GM12878 (cell line): Measurements from ENCODE around the gene TMEM25. TPM values are rescaled to one million over a fixed set of nuclear protein-coding genes. Genes with fewer than 3 reads are reported as not detected.

ENCODE experiments used
- ATAC-seq: fragments of 200-7000 bp; cut with Tn5 transposase; 3 replicates; pipeline ENCODE4 v1.9.1; 2020; ENCODE audit warnings: mild to moderate bottlenecking, moderate library complexity
- BruUV-seq: library from RNA; stranded (reverse); fragments of 400-500 nt; replicated peaks from 2 replicates; lab custom pipeline; 2021; lab: Mats Ljungman, UMichigan
- CTCF ChIA-PET: fragments of 300-600 bp; sonication (Branson Sonifier 250); formaldehyde crosslinking; extraction: SDS; loops from one replicate; lab custom pipeline; 2021; ENCODE audit warnings: inconsistent platforms; lab: Yijun Ruan, JAX
- POLR2A ChIA-PET: fragments of 350-600 bp; formaldehyde crosslinking; extraction: SDS; loops from one replicate; lab custom pipeline; 2021; ENCODE audit warnings: inconsistent platforms; lab: Charles Lee
- RAD21 ChIA-PET: fragments of 300-600 bp; sonication (Branson Sonifier 250); formaldehyde crosslinking; loops from one replicate; lab custom pipeline; 2023; ENCODE audit warnings: antibody characterized with exemption; ENCODE audit not compliant: unreplicated experiment; lab: Charles Lee
- SMC1A ChIA-PET: fragments of 300-600 bp; sonication (Branson Sonifier 250); formaldehyde crosslinking; loops from one replicate; lab custom pipeline; 2023; ENCODE audit not compliant: unreplicated experiment, uncharacterized antibody; lab: Charles Lee
- DNase-seq: peaks from one replicate; pipeline ENCODE4 v3.0.0-alpha.2; 2011; ENCODE audit warnings: low read depth, low spot score
- FAIRE-seq: peaks from 3 replicates; lab custom pipeline; 2011; peaks lifted over from hg19 to GRCh38; lab: Jason Lieb, UNC
- H2AFZ ChIP-seq: 2 replicates; pipeline ENCODE4 v1.6.0; 2011; ENCODE audit warnings: low read depth, low read length, control low read depth; ENCODE audit not compliant: control insufficient read depth
- H3K27ac ChIP-seq: 2 replicates; pipeline ENCODE4 v1.5.1; 2011; ENCODE audit warnings: control low read depth; ENCODE audit not compliant: control insufficient read depth, insufficient read depth
- H3K27me3 ChIP-seq, 2 experiments: replicated peaks in 1 of 2; 2 replicates each; pipeline versions ENCODE4 v1.6.0 to v1.6.1; 2011; ENCODE audit warnings: low read length in 1 of 2; ENCODE audit not compliant: control insufficient read depth in 2 of 2, insufficient read depth in 2 of 2
- H3K36me3 ChIP-seq, 2 experiments: 2 replicates each; pipeline ENCODE4 v1.5.1; 2011; ENCODE audit warnings: low read length in 1 of 2; ENCODE audit not compliant: control insufficient read depth in 2 of 2, insufficient read depth in 2 of 2
- H3K4me1 ChIP-seq: 2 replicates; pipeline ENCODE4 v1.6.1; 2011; ENCODE audit warnings: mild to moderate bottlenecking, low read length, moderate library complexity, mixed read lengths; ENCODE audit not compliant: control insufficient read depth, insufficient read depth
- H3K4me2 ChIP-seq: 2 replicates; pipeline ENCODE4 v1.6.0; 2011; ENCODE audit warnings: control low read depth; ENCODE audit not compliant: control insufficient read depth, insufficient read depth
- H3K4me3 ChIP-seq: fragments of 200-600 bp; sonication (generic); 2 replicates; pipeline ENCODE4 v1.5.1; 2016
- H3K79me2 ChIP-seq: 2 replicates; pipeline ENCODE4 v1.6.0; 2011; ENCODE audit warnings: low read length; ENCODE audit not compliant: control insufficient read depth, insufficient read depth
- H3K9ac ChIP-seq: 2 replicates; pipeline ENCODE4 v1.8.0; 2011; ENCODE audit warnings: low read length, control low read depth, mixed read lengths; ENCODE audit not compliant: control insufficient read depth, insufficient read depth
- H3K9me3 ChIP-seq: replicated peaks from 3 replicates; pipeline ENCODE4 v1.5.1; 2011; ENCODE audit warnings: mild to moderate bottlenecking, low read length; ENCODE audit not compliant: control insufficient read depth, insufficient read depth
- H4K20me1 ChIP-seq: 2 replicates; pipeline ENCODE4 v1.6.0; 2011; ENCODE audit not compliant: control insufficient read depth, insufficient read depth
- BCL11A ChIP-seq: IDR thresholded peaks from 2 replicates; pipeline ENCODE4 v1.6.1; 2011; ENCODE audit warnings: low read depth, low read length
- CREM ChIP-seq: IDR thresholded peaks from 2 replicates; pipeline ENCODE4 v1.6.1; 2014; ENCODE audit warnings: antibody characterized with exemption, low read depth
- EZH2 ChIP-seq: IDR thresholded peaks from 2 replicates; pipeline ENCODE4 v1.6.1; 2012; ENCODE audit warnings: low read depth, mild to moderate bottlenecking, control low read depth, inconsistent platforms, low read length, borderline replicate concordance; ENCODE audit not compliant: control insufficient read depth
- HDAC6 ChIP-seq: fragments of 200-600 bp; sonication (generic); IDR thresholded peaks from one replicate; pipeline ENCODE4 v1.8.0; 2017; ENCODE audit warnings: antibody characterized with exemption; ENCODE audit not compliant: unreplicated experiment
- JUNB ChIP-seq: IDR thresholded peaks from 2 replicates; pipeline ENCODE4 v1.6.1; 2016; ENCODE audit warnings: antibody characterized with exemption, mild to moderate bottlenecking
- PML ChIP-seq: IDR thresholded peaks from 2 replicates; pipeline ENCODE4 v1.6.1; 2012; ENCODE audit warnings: low read length, inconsistent platforms
- RAD21 ChIP-seq: IDR thresholded peaks from 2 replicates; pipeline ENCODE4 v1.6.1; 2011; ENCODE audit warnings: mild to moderate bottlenecking, low read depth, low read length, moderate library complexity; ENCODE audit not compliant: insufficient read depth
- RB1 ChIP-seq: fragments of 450-650 bp; formaldehyde crosslinking; IDR thresholded peaks from 2 replicates; pipeline ENCODE4 v1.6.1; 2017; ENCODE audit warnings: mild to moderate bottlenecking, borderline replicate concordance
- SMC3 ChIP-seq: IDR thresholded peaks from 2 replicates; pipeline ENCODE4 v1.6.1; 2011; ENCODE audit warnings: low read length, improper control_type of control experiment, borderline replicate concordance
- STAT1 ChIP-seq: fragments of 450-650 bp; conservative IDR thresholded peaks from 2 replicates; pipeline ENCODE4 v1.6.1; 2014; ENCODE audit warnings: antibody characterized with exemption, mild to moderate bottlenecking
- WGBS: methylation state at CpG from one replicate; pipeline ENCODE4 v1.1.6; 2016; ENCODE audit warnings: low lambda C conversion rate; ENCODE audit not compliant: insufficient replicate concordance, insufficient coverage; ENCODE audit errors: missing lambda C conversion rate; 5-methylcytosine and 5-hydroxymethylcytosine counted together
- in situ Hi-C: fragments of 300-500 bp; cut with MboI; formaldehyde crosslinking; loops from 9 replicates; pipeline ENCODE4 v1.14.3; 2018; ENCODE audit warnings: mixed read lengths
- intact Hi-C: fragments of 100-400 bp; cut with micrococcal nuclease; formaldehyde crosslinking; loops from one replicate; pipeline ENCODE4 v1.14.2; 2022; ENCODE audit not compliant: unreplicated experiment
- polyA plus RNA-seq, 11 experiments: library from polyadenylated mRNA; depleted of rRNA in 4 of 11; unstranded in 6 of 11; stranded (reverse) in 5 of 11; fragments of >200 nt; fragmentation: Nextera tagmentation in 4 of 11; fragmentation: Illumina TruSeq in 1 of 11; extraction: Ambion mirVana in 4 of 11; extraction: Trizol in 1 of 11; gene quantifications; 1 replicate in 1 of 11; 2 replicates in 10 of 11; pipeline versions ENCODE4 v1.2.1 to v1.2.3, GENCODE V29; 2011 to 2016; ENCODE audit warnings: inconsistent platforms in 2 of 11, missing spikeins in 2 of 11, low read depth in 1 of 11
- total RNA-seq, 4 experiments: library from RNA; depleted of rRNA in 3 of 4; stranded (reverse); fragments of >200 nt in 3 of 4; fragmentation: Illumina TruSeq in 1 of 4; extraction: Trizol in 1 of 4; gene quantifications; 2 replicates each; pipeline versions ENCODE4 v1.2.1 to v1.2.3, GENCODE V29; 2013 to 2021
- TF ChIP-seq, protein P1 (sequence below), 3 experiments: IDR thresholded peaks in 2 of 3; conservative IDR thresholded peaks in 1 of 3; 2 replicates each; pipeline ENCODE4 v1.5.1; 2011; ENCODE audit warnings: low read depth in 3 of 3, low read length in 3 of 3, mild to moderate bottlenecking in 3 of 3, control low read depth in 2 of 3, moderate library complexity in 2 of 3, inconsistent platforms in 1 of 3, mixed read lengths in 1 of 3; ENCODE audit not compliant: control insufficient read depth in 2 of 3, insufficient read depth in 1 of 3; ENCODE audit errors: extremely low read depth in 1 of 3
- TF ChIP-seq, protein P2 (sequence below): IDR thresholded peaks from 2 replicates; pipeline ENCODE4 v1.6.1; 2012; ENCODE audit warnings: low read depth, low read length, improper control_type of control experiment

TMEM25 gene
- total and polyA plus RNA-seq, 10 of the 15 experiments (the other 5 are each of a cell fraction or from before 2014, with no cell fraction given): 1.4 to 13.9 (median 7.8) TPM

DNA sequence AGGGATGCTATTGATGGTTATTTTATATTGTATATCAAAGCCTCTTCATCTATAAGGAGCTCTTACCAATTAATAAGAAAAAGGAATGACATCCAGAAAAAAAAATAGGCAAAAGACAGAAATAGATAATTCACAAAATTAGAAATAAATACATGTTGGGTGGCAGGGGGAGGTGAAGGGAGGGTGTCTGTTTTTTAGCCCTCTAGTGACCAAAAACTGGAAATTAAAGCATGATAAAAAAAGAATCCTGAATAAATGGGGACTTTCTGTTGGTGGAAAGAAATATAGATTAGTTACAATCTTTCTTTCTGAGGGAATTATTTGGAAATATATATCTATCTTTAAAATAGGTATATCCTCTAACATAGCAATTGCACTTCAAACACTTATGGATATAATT, 45.7 kb upstream of the TMEM25 start:
- no peaks in the 10 kb centered on the region for H4K20me1 ChIP-seq
- ATAC-seq (no peak), FAIRE-seq (no peak), DNase-seq (no peak)
- no peak overlapping the region for H3K9ac ChIP-seq
- no peaks in the 10 kb centered on the region for H3K9me3 ChIP-seq
- ChIA-PET CTCF (interaction anchor here (1.5 kb wide), 1 partner anchor 190 kb away, joined by 4 read pairs; no protein-coding TSS in a partner anchor), SMC1A (interaction anchor here (0.5 to 1.9 kb wide), 5 partner anchors 33 to 177 kb away, joined by 3 to 8 read pairs (median 3); no protein-coding TSS in a partner anchor), RAD21 (no interaction called here), POLR2A (no interaction called here)
- TF ChIP-seq RAD21 (peak; percentile 27; the same call in 1 of the 2 replicates), PML (no peak), SMC3 (peak; percentile 5; the same call in 1 of the 2 replicates), EZH2 (no peak)
- no peaks in the 10 kb centered on the region; the same call in 1 of the 2 replicates for H3K79me2 ChIP-seq
- H3K27ac ChIP-seq: no peak overlapping the region
- H3K4me1 ChIP-seq: no peaks in the 10 kb centered on the region
- H3K4me3 ChIP-seq: no peak overlapping the region
- no peaks in the 10 kb centered on the region for H3K27me3 ChIP-seq
- peaks cover 6 to 30% of the 10 kb centered on the region in 2 experiments for H3K36me3 ChIP-seq
- no peak overlapping the region for H3K4me2 ChIP-seq
- no TSS peak for BruUV-seq
- no peak overlapping the region for H2AFZ ChIP-seq
- intact Hi-C loops (loop anchor here (5.0 kb wide), 3 partner anchors 188 to 338 kb away; no protein-coding TSS in a partner anchor), in situ Hi-C loops (loop anchor here (25.0 kb wide), 1 partner anchor 98 kb away; no protein-coding TSS in a partner anchor)

DNA sequence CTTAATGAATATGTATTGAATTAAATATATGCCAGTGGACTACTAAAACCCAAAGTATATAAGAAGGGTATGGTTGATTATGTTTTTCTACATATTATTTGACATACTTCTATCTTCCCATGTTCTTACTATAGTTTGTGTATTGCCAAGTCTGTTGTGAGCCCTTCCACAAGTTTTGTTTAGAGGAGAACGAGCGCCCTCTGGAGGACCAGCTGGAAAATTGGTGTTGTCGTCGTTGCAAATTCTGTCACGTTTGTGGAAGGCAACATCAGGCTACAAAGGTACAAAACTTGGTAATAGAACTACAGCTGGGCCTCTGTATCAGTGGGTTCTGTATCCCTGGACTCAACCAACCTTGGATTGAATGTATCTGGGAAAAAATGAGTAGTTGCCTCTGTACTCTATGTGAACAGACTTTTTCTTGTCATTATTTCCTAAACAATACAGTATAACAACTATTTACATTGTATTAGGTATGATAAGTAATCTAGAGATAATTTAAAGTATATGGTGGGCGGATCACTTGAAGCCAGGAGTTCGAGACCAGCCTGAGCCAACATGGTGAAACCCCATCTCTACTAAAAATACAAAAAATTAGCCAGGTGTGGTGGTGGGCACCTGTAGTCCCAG, 42.4 kb upstream of the TMEM25 start:
- 14% methylated on average over 7 of the region's 7 CpGs for WGBS
- no peak overlapping the region for H3K4me3 ChIP-seq
- H4K20me1 ChIP-seq: no peaks in the 10 kb centered on the region
- peaks cover 4 to 37% of the 10 kb centered on the region in 2 experiments for H3K36me3 ChIP-seq
- no peak overlapping the region for H3K27ac ChIP-seq
- ChIA-PET SMC1A (interaction anchor here (0.6 to 1.5 kb wide), 15 partner anchors 11 to 290 kb away, joined by 3 to 6 read pairs (median 3); no protein-coding TSS in a partner anchor), POLR2A (no interaction called here), CTCF (interaction anchor here (0.6 to 3.5 kb wide), 27 partner anchors 11 to 343 kb away, joined by 3 to 29 read pairs (median 5); partner anchors contain the start of genes ATP5MG and KMT2A), RAD21 (interaction anchor here (0.9 to 1.6 kb wide), 12 partner anchors 12 to 290 kb away, joined by 3 to 11 read pairs (median 4); partner anchors contain the start of gene KMT2A)
- H3K9ac ChIP-seq: no peak overlapping the region
- BruUV-seq: no TSS peak
- FAIRE-seq: peak; percentile 93
- H3K9me3 ChIP-seq: no peaks in the 10 kb centered on the region
- H3K79me2 ChIP-seq: no peaks in the 10 kb centered on the region; the same call in 1 of the 2 replicates
- ATAC-seq: peak; percentile 84
- peak; percentile 35 for DNase-seq
- in situ Hi-C loops (loop anchor here (25.0 kb wide), 1 partner anchor 101 kb away; no protein-coding TSS in a partner anchor), intact Hi-C loops (loop anchor here (1.0 to 5.0 kb wide), 6 partner anchors 54 to 341 kb away; no protein-coding TSS in a partner anchor)
- H3K4me1 ChIP-seq: no peaks in the 10 kb centered on the region
- H2AFZ ChIP-seq: 0 out of 2 replicates have a peak overlapping the region, but pooled peaks have one; percentile 23
- H3K27me3 ChIP-seq: no peaks in the 10 kb centered on the region
- H3K4me2 ChIP-seq: no peak overlapping the region
- TF ChIP-seq HDAC6 (no peak), CREM (0 out of 2 replicates have a peak, but pooled peaks have one; percentile 33), RAD21 (peak; percentile 96), STAT1 (0 out of 2 replicates have a peak, but pooled peaks have one; percentile 66), JUNB (no peak), BCL11A (no peak), RB1 (no peak; the same call in 1 of the 2 replicates), SMC3 (peak; percentile 90)
- TF ChIP-seq, protein P1, sequence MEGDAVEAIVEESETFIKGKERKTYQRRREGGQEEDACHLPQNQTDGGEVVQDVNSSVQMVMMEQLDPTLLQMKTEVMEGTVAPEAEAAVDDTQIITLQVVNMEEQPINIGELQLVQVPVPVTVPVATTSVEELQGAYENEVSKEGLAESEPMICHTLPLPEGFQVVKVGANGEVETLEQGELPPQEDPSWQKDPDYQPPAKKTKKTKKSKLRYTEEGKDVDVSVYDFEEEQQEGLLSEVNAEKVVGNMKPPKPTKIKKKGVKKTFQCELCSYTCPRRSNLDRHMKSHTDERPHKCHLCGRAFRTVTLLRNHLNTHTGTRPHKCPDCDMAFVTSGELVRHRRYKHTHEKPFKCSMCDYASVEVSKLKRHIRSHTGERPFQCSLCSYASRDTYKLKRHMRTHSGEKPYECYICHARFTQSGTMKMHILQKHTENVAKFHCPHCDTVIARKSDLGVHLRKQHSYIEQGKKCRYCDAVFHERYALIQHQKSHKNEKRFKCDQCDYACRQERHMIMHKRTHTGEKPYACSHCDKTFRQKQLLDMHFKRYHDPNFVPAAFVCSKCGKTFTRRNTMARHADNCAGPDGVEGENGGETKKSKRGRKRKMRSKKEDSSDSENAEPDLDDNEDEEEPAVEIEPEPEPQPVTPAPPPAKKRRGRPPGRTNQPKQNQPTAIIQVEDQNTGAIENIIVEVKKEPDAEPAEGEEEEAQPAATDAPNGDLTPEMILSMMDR (IDR thresholded peaks at IDR 0.05 in 2 of 3, conservative IDR thresholded peaks at IDR 0.05 in 1 of 3; ENCODE audit: control insufficient read depth in 2 of 3, extremely low read depth in 1 of 3, insufficient read depth in 1 of 3, low read depth in 3 of 3, low read length in 3 of 3): peak; percentile 72 to 95 (median 80)
- TF ChIP-seq, protein P2, sequence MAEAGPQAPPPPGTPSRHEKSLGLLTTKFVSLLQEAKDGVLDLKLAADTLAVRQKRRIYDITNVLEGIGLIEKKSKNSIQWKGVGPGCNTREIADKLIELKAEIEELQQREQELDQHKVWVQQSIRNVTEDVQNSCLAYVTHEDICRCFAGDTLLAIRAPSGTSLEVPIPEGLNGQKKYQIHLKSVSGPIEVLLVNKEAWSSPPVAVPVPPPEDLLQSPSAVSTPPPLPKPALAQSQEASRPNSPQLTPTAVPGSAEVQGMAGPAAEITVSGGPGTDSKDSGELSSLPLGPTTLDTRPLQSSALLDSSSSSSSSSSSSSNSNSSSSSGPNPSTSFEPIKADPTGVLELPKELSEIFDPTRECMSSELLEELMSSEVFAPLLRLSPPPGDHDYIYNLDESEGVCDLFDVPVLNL: no peak
